Hepatocyte (in vitro differentiated cells): ENCODE measurements around the gene PIGL. TPM values are rescaled to one million over a fixed set of nuclear protein-coding genes. Genes with fewer than 3 reads are reported as not detected.

Experiments used
- DNase-seq: peaks from one replicate; pipeline ENCODE4 v3.0.0-alpha.2; 2016; ENCODE audit warnings: low spot score
- H2AFZ ChIP-seq: fragments of 200-600 bp; sonication (generic); 2 replicates; pipeline ENCODE4 v1.6.0; 2016; ENCODE audit warnings: antibody characterized with exemption, mild to moderate bottlenecking
- H3K27ac ChIP-seq: fragments of 200-600 bp; sonication (generic); 2 replicates; pipeline ENCODE4 v1.5.1; 2016; ENCODE audit warnings: mild to moderate bottlenecking
- H3K27me3 ChIP-seq: fragments of 200-600 bp; sonication (generic); 2 replicates; pipeline ENCODE4 v1.6.1; 2016
- H3K36me3 ChIP-seq: fragments of 200-600 bp; sonication (generic); replicated peaks from 2 replicates; pipeline ENCODE4 v1.5.1; 2016; ENCODE audit warnings: low read depth; ENCODE audit not compliant: insufficient read depth
- H3K4me1 ChIP-seq: fragments of 200-600 bp; sonication (generic); 2 replicates; pipeline ENCODE4 v1.5.1; 2016; ENCODE audit warnings: mild to moderate bottlenecking, moderate library complexity; ENCODE audit not compliant: insufficient read depth
- H3K4me2 ChIP-seq: fragments of 200-600 bp; sonication (generic); 2 replicates; pipeline ENCODE4 v1.6.0; 2016
- H3K4me3 ChIP-seq: fragments of 200-600 bp; sonication (generic); 2 replicates; pipeline ENCODE4 v1.5.1; 2016; ENCODE audit warnings: mild to moderate bottlenecking
- H3K79me2 ChIP-seq: fragments of 200-600 bp; sonication (generic); 2 replicates; pipeline ENCODE4 v1.6.0; 2017; ENCODE audit warnings: mild to moderate bottlenecking
- H3K9me2 ChIP-seq: fragments of 200-600 bp; sonication (generic); replicated peaks from 2 replicates; pipeline ENCODE4 v1.6.0; 2017; ENCODE audit warnings: mild to moderate bottlenecking; ENCODE audit not compliant: insufficient read depth
- H3K9me3 ChIP-seq: fragments of 200-600 bp; sonication (generic); 2 replicates; pipeline ENCODE4 v1.5.1; 2016; ENCODE audit warnings: low read depth, mild to moderate bottlenecking
- H4K20me1 ChIP-seq: fragments of 200-600 bp; sonication (generic); 2 replicates; pipeline ENCODE4 v1.6.0; 2016; ENCODE audit warnings: mild to moderate bottlenecking; ENCODE audit not compliant: insufficient read depth, poor library complexity, severe bottlenecking
- CTCF ChIP-seq: fragments of 200-600 bp; sonication (generic); IDR thresholded peaks from 2 replicates; pipeline ENCODE4 v1.5.1; 2016; ENCODE audit warnings: antibody characterized with exemption, mild to moderate bottlenecking; ENCODE audit not compliant: poor library complexity
- EZH2 ChIP-seq: fragments of 200-600 bp; sonication (generic); IDR thresholded peaks from 2 replicates; pipeline ENCODE4 v1.6.1; 2016; ENCODE audit warnings: antibody characterized with exemption, mild to moderate bottlenecking, borderline replicate concordance
- EZH2phosphoT487 ChIP-seq: fragments of 200-600 bp; sonication (generic); IDR thresholded peaks from one replicate; pipeline ENCODE4 v1.6.1; 2018; ENCODE audit warnings: antibody characterized with exemption, mild to moderate bottlenecking, low read depth, moderate library complexity; ENCODE audit not compliant: unreplicated experiment, severe bottlenecking
- WGBS: methylation state at CpG from one replicate; pipeline ENCODE4 v1.1.6; 2016; ENCODE audit warnings: low lambda C conversion rate; ENCODE audit errors: missing lambda C conversion rate; 5-methylcytosine and 5-hydroxymethylcytosine counted together
- polyA plus RNA-seq: library from polyadenylated mRNA; unstranded; fragments of >200 nt; fragmentation: Nextera tagmentation; extraction: Ambion mirVana; gene quantifications from 2 replicates; pipeline ENCODE4 v1.2.1, GENCODE V29; 2016
- total RNA-seq: library from RNA; depleted of rRNA; stranded (reverse); fragments of >200 nt; gene quantifications from 2 replicates; pipeline ENCODE4 v1.2.3, GENCODE V29; 2014

PIGL gene
- total and polyA plus RNA-seq, 2 experiments from 2014 or later: 21.2 to 35.9 TPM

GRCh38 chr17:16255481-16255921 is 38.5 kb downstream of the PIGL start:
- no peaks in the 10 kb centered on the region for H4K20me1 ChIP-seq
- no peaks in the 10 kb centered on the region for H3K9me3 ChIP-seq
- H3K27me3 ChIP-seq: no peaks in the 10 kb centered on the region
- peaks cover 22% of the 10 kb centered on the region for H3K4me1 ChIP-seq
- no peak overlapping the region for H3K4me3 ChIP-seq
- no peaks in the 10 kb centered on the region for H3K9me2 ChIP-seq
- TF ChIP-seq EZH2 (no peak), EZH2phosphoT487 (no peak), CTCF (no peak)
- WGBS: 29% methylated on average over 4 of the region's 4 CpGs
- peak overlapping the region; percentile 84 for H3K27ac ChIP-seq
- peaks cover 21% of the 10 kb centered on the region for H3K79me2 ChIP-seq
- peak; percentile 31 for DNase-seq
- H3K4me2 ChIP-seq: peak overlapping the region; percentile 70
- H3K36me3 ChIP-seq: no peaks in the 10 kb centered on the region
- peak overlapping the region; percentile 37 for H2AFZ ChIP-seq

GRCh38 chr17:16258901-16259300 is 41.9 kb downstream of the PIGL start:
- H2AFZ ChIP-seq: no peak overlapping the region
- no peak overlapping the region for H3K4me3 ChIP-seq
- 93% methylated on average over 1 of the region's 1 CpG for WGBS
- DNase-seq: no peak
- H3K27ac ChIP-seq: no peak overlapping the region
- TF ChIP-seq EZH2 (no peak), EZH2phosphoT487 (no peak), CTCF (no peak)
- peaks cover 24% of the 10 kb centered on the region for H3K79me2 ChIP-seq
- no peaks in the 10 kb centered on the region for H3K27me3 ChIP-seq
- no peaks in the 10 kb centered on the region for H3K9me3 ChIP-seq
- no peaks in the 10 kb centered on the region for H3K36me3 ChIP-seq
- H3K4me1 ChIP-seq: peaks cover 18% of the 10 kb centered on the region
- H3K4me2 ChIP-seq: no peak overlapping the region
- no peaks in the 10 kb centered on the region for H3K9me2 ChIP-seq
- H4K20me1 ChIP-seq: no peaks in the 10 kb centered on the region

GRCh38 chr17:16259926-16260325 is 42.9 kb downstream of the PIGL start:
- TF ChIP-seq EZH2phosphoT487 (no peak), EZH2 (no peak), CTCF (no peak)

GRCh38 chr17:16261049-16261448 is 44.0 kb downstream of the PIGL start:
- DNase-seq: no peak
- TF ChIP-seq EZH2: no peak
- TF ChIP-seq CTCF: no peak
- TF ChIP-seq EZH2phosphoT487: no peak
- 97% methylated on average over 3 of the region's 3 CpGs for WGBS
- no peaks in the 10 kb centered on the region for H3K36me3 ChIP-seq
- no peaks in the 10 kb centered on the region for H3K9me3 ChIP-seq
- peaks cover 6% of the 10 kb centered on the region for H3K4me1 ChIP-seq
- peaks cover 19% of the 10 kb centered on the region for H3K79me2 ChIP-seq
- no peak overlapping the region for H2AFZ ChIP-seq
- H3K9me2 ChIP-seq: no peaks in the 10 kb centered on the region
- H3K27ac ChIP-seq: no peak overlapping the region
- H4K20me1 ChIP-seq: no peaks in the 10 kb centered on the region
- no peaks in the 10 kb centered on the region for H3K27me3 ChIP-seq
- no peak overlapping the region for H3K4me3 ChIP-seq
- no peak overlapping the region for H3K4me2 ChIP-seq

More at GRCh38 chr17:16259926-16260325, 42.9 kb downstream of the PIGL start:
- WGBS: 99% methylated on average over 6 of the region's 6 CpGs
- Histone ChIP-seq H2AFZ (no peak overlapping the region), H3K36me3 (no peaks in the 10 kb centered on the region), H3K79me2 (peaks cover 19% of the 10 kb centered on the region), H3K4me2 (no peak overlapping the region), H3K4me3 (no peak overlapping the region), H3K27me3 (no peaks in the 10 kb centered on the region), H3K27ac (no peak overlapping the region), H3K4me1 (peaks cover 17% of the 10 kb centered on the region), H4K20me1 (no peaks in the 10 kb centered on the region), H3K9me2 (no peaks in the 10 kb centered on the region), H3K9me3 (no peaks in the 10 kb centered on the region)
- no peak for DNase-seq
